ENCODE results near the gene E2F3. TPM values are rescaled to one million over a fixed set of nuclear protein-coding genes. Genes with fewer than 3 reads are reported as not detected.

E2F3 gene
- total and polyA plus RNA-seq, 12 donors: 5.2 to 12.0 (median 7.8) TPM

DNA sequence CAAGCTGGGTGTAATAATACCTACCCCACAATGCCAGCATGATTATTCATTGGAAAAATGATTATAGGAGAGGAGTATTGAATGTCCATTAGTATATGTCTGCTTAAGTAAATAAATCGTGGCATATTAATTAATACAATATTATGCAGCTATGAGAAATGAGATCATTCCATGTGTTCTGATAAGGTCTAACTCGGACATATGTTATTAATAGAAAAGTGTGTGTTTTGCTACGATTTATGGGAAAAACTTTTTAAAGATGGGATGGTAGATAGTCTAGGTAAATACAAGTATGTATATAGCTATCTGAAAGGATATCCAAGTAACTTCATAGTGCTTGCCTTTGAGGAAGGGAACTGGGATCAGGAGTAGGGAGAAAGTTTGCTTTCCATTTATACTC is 71.1 kb downstream of the E2F3 start:
- 78 to 85% (median 84%) methylated on average over 3 of the region's 3 CpGs for WGBS, 4 donors

DNA sequence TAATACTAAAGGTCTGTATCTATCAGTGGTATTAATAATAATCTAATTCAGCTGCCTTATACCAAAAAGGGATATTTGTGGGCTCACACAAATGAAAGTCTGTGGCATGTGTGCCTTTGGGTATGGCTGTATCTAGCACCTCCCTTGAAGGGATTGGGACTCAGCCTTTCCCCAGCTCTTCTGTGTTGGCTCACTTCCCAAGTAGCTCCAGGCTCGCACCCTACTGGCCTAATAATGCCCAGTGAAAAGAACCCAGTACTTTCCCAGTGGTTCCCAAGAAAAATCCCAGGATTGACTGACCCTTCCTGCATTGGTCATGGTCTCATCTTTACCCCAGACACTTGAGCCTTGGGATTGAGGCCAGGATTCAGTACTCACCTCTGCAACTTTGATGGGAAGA is 71.8 kb downstream of the E2F3 start:
- intact Hi-C loops (cut with DNase I): no loop called here
- Histone ChIP-seq H3K4me3 (no peak overlapping the region), H3K27ac (no peak overlapping the region), H3K27me3 (no peaks in the 10 kb centered on the region), H3K4me1 (replicated peaks in 1 of 2) (no peaks in the 10 kb centered on the region), H3K9me3 (replicated peaks in 1 of 3) (no peaks in the 10 kb centered on the region), H3K36me3 (replicated peaks in 1 of 2) (no peaks in the 10 kb centered on the region)
- DNase-seq: no peak
- no peak for TF ChIP-seq POLR2A (IDR thresholded peaks at IDR 0.05)
- TF ChIP-seq, protein P1, sequence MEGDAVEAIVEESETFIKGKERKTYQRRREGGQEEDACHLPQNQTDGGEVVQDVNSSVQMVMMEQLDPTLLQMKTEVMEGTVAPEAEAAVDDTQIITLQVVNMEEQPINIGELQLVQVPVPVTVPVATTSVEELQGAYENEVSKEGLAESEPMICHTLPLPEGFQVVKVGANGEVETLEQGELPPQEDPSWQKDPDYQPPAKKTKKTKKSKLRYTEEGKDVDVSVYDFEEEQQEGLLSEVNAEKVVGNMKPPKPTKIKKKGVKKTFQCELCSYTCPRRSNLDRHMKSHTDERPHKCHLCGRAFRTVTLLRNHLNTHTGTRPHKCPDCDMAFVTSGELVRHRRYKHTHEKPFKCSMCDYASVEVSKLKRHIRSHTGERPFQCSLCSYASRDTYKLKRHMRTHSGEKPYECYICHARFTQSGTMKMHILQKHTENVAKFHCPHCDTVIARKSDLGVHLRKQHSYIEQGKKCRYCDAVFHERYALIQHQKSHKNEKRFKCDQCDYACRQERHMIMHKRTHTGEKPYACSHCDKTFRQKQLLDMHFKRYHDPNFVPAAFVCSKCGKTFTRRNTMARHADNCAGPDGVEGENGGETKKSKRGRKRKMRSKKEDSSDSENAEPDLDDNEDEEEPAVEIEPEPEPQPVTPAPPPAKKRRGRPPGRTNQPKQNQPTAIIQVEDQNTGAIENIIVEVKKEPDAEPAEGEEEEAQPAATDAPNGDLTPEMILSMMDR (IDR thresholded peaks at IDR 0.05): no peak
- 82 to 100% (median 88%) methylated on average over 1 of the region's 1 CpG for WGBS, 4 donors

More for the DNA sequence above, 71.1 kb downstream of the E2F3 start:
- intact Hi-C loops (cut with DNase I): no loop called here
- Histone ChIP-seq H3K4me3 (no peak overlapping the region), H3K4me1 (replicated peaks in 1 of 2) (no peaks in the 10 kb centered on the region), H3K36me3 (replicated peaks in 1 of 2) (no peaks in the 10 kb centered on the region), H3K9me3 (replicated peaks in 1 of 3) (no peaks in the 10 kb centered on the region), H3K27ac (no peak overlapping the region), H3K27me3 (no peaks in the 10 kb centered on the region)
- TF ChIP-seq, protein P1 (IDR thresholded peaks at IDR 0.05): no peak
- no peak for DNase-seq

DNA sequence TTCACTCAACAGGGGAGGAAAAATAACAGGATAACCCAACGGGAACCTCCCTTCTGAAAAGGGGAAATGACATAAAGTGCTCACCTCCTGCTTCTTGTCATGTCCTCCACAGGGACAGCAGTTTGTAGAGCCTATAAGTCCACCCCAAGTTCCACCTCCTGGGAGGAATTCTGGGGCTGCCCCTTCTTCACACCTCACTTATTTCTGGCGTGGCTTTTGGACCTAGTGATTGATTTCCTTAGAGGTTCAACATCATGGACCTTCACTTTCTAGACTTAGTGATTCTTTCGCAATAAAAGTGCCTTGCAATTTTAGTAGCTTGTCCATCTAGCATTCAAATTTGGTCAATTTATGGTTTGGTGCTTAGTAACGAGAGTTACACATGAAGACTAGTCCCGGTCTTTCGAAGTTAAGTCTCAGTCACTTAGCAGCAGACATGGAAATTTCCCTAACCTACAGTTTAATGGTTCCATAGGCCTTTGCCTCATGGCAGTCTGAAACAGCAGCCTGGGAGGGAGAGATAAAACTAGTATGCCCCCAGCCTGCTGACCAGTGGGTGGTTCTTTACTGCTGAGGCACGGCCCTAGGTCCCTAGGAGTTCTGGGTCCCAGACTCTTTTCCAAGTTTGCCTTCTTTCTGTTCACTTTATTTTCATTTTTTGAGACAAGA is 73.3 kb downstream of the E2F3 start:
- H3K27ac ChIP-seq: no peak overlapping the region
- H3K4me1 ChIP-seq (replicated peaks in 1 of 2): no peaks in the 10 kb centered on the region
- DNase-seq: no peak
- no peak overlapping the region for H3K4me3 ChIP-seq
- H3K36me3 ChIP-seq (replicated peaks in 1 of 2): no peaks in the 10 kb centered on the region
- H3K27me3 ChIP-seq: no peaks in the 10 kb centered on the region
- no peak for TF ChIP-seq POLR2A (IDR thresholded peaks at IDR 0.05)
- TF ChIP-seq, protein P1 (IDR thresholded peaks at IDR 0.05): no peak
- intact Hi-C loops (cut with DNase I): no loop called here
- WGBS, 4 donors: 87 to 97% (median 91%) methylated on average over 7 of the region's 7 CpGs
- H3K9me3 ChIP-seq (replicated peaks in 1 of 3): no peaks in the 10 kb centered on the region

DNA sequence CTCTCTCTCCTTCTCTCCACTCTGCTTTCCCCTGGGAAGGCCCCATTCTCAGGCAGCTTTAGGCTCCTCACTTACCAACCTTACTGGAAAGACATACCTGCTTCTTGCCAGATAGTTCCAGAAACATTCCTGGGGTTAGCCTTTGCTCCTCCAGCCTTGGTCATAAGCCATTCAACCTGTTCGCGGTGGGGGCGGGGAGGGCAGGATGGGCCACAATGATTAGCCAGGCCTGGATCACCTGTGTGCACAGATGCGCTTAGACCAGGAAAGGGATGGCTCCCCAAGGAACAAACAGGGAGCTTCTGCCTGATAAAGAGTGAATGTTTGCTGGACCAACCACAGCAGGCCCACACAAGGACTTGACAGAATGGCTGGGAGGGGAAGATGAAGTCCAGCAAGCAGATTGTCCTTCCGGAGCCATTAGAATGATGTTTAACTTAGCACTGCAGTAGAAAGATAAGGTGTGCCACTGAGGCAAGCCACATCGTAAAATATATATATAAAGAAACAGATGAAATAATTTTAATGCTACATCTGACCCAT is 74.9 kb downstream of the E2F3 start:
- intact Hi-C loops (cut with DNase I): no loop called here
- Histone ChIP-seq H3K9me3 (replicated peaks in 1 of 3) (no peaks in the 10 kb centered on the region), H3K4me1 (replicated peaks in 1 of 2) (no peaks in the 10 kb centered on the region), H3K27me3 (no peaks in the 10 kb centered on the region), H3K36me3 (replicated peaks in 1 of 2) (peaks cover 0 to 7% of the 10 kb centered on the region in 2 donors), H3K27ac (no peak overlapping the region), H3K4me3 (no peak overlapping the region)
- TF ChIP-seq POLR2A (IDR thresholded peaks at IDR 0.05): no peak
- TF ChIP-seq, protein P1 (IDR thresholded peaks at IDR 0.05): no peak
- 95 to 98% (median 97%) methylated on average over 6 of the region's 6 CpGs for WGBS, 4 donors
- DNase-seq: no peak

All from adrenal gland (tissue), 12 donors.